ENCODE results near the gene SMAD4.
"Not testable (repeated sequence)": the region's sequence is repeated elsewhere in the genome, so short reads cannot be mapped to it uniquely, and the experiment has no call there.

SMAD4 gene

DNA sequence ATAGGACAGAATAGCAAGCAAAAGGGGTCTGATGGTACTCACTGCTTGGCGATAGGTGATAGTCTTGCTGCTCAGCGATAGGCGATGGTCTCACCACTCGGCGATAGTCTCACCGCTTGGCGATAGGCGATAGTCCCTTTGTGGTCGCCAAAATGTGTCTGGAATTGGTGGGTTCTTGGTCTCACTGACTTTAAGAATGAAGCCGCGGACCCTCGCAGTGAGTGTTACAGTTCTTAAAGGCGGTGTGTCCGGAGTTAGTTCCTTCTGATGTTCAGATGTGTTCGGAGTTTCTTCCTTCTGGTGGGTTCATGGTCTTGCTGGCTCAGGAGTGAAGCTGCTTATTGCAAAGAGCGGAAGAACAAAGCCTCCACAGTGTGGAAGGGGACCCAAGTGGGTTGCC, 90.0 kb downstream of the SMAD4 start:
- in situ Hi-C loops (cut with MboI; ENCODE audit: low sequenced_read_pairs, unreplicated experiment): loop anchor here (25.0 kb wide), 1 partner anchor 492 kb away; no protein-coding TSS in a partner anchor
- not testable (repeated sequence) for DNase-seq (ENCODE audit: low spot score)

GRCh38 chr18:51120809-51121596, 91.0 kb downstream of the SMAD4 start:
- DNase-seq (ENCODE audit: low spot score): no peak
- TF ChIP-seq, protein P1, sequence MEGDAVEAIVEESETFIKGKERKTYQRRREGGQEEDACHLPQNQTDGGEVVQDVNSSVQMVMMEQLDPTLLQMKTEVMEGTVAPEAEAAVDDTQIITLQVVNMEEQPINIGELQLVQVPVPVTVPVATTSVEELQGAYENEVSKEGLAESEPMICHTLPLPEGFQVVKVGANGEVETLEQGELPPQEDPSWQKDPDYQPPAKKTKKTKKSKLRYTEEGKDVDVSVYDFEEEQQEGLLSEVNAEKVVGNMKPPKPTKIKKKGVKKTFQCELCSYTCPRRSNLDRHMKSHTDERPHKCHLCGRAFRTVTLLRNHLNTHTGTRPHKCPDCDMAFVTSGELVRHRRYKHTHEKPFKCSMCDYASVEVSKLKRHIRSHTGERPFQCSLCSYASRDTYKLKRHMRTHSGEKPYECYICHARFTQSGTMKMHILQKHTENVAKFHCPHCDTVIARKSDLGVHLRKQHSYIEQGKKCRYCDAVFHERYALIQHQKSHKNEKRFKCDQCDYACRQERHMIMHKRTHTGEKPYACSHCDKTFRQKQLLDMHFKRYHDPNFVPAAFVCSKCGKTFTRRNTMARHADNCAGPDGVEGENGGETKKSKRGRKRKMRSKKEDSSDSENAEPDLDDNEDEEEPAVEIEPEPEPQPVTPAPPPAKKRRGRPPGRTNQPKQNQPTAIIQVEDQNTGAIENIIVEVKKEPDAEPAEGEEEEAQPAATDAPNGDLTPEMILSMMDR (IDR thresholded peaks at IDR 0.05; ENCODE audit: borderline replicate concordance, control extremely low read depth, extremely low read depth, insufficient read depth, missing control alignments): no peak
- in situ Hi-C loops (cut with MboI; ENCODE audit: low sequenced_read_pairs, unreplicated experiment): loop anchor here (25.0 kb wide), 1 partner anchor 491 kb away; no protein-coding TSS in a partner anchor

- TF ChIP-seq, protein P1 (IDR thresholded peaks at IDR 0.05; ENCODE audit: borderline replicate concordance, control extremely low read depth, extremely low read depth, insufficient read depth, missing control alignments): no peak
- DNase-seq (ENCODE audit: low spot score): no peak
- in situ Hi-C loops (cut with MboI; ENCODE audit: low sequenced_read_pairs, unreplicated experiment): loop anchor here (25.0 kb wide), 1 partner anchor 491 kb away; no protein-coding TSS in a partner anchor
Observed at GRCh38 chr18:51121597-51121857, 91.5 kb downstream of the SMAD4 start.

GRCh38 chr18:51122266-51123045, 92.4 kb downstream of the SMAD4 start:
- TF ChIP-seq, protein P1 (IDR thresholded peaks at IDR 0.05; ENCODE audit: borderline replicate concordance, control extremely low read depth, extremely low read depth, insufficient read depth, missing control alignments): no peak
- no peak for DNase-seq (ENCODE audit: low spot score)
- in situ Hi-C loops (cut with MboI; ENCODE audit: low sequenced_read_pairs, unreplicated experiment): loop anchor here (25.0 kb wide), 1 partner anchor 490 kb away; no protein-coding TSS in a partner anchor

DNA sequence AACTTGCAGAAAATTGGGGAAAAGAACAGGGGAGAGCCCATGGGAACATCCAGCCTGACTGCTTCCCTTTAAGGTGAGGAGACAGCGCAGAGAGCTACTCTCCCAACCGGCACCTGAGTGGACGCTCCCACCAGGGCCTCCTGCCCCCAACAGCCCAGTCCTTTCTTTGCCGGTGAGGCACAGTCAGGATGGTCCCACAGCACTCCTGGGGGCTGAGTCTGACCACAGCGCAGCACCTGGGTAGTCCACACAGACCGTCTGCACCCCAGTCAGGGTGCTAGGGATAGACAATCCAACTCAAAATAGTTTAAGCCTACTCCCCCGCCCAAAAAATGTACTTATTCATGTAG, 93.0 kb downstream of the SMAD4 start:
- no peak for DNase-seq (ENCODE audit: low spot score)
- in situ Hi-C loops (cut with MboI; ENCODE audit: low sequenced_read_pairs, unreplicated experiment): loop anchor here (25.0 kb wide), 1 partner anchor 489 kb away; no protein-coding TSS in a partner anchor
- TF ChIP-seq, protein P1 (IDR thresholded peaks at IDR 0.05; ENCODE audit: borderline replicate concordance, control extremely low read depth, extremely low read depth, insufficient read depth, missing control alignments): no peak

- TF ChIP-seq, protein P1 (IDR thresholded peaks at IDR 0.05; ENCODE audit: borderline replicate concordance, control extremely low read depth, extremely low read depth, insufficient read depth, missing control alignments): no peak
- no peak for DNase-seq (ENCODE audit: low spot score)
- in situ Hi-C loops (cut with MboI; ENCODE audit: low sequenced_read_pairs, unreplicated experiment): loop anchor here (25.0 kb wide), 1 partner anchor 489 kb away; no protein-coding TSS in a partner anchor
Observed at GRCh38 chr18:51123481-51123880, 93.5 kb downstream of the SMAD4 start.
